Lung (tissue), 12 donors: Measurements from ENCODE around the gene GET3. TPM values are rescaled to one million over a fixed set of nuclear protein-coding genes. Genes with fewer than 3 reads are reported as not detected.

Experiments used
- ATAC-seq: fragments of 200-7000 bp; cut with Tn5 transposase; one replicate; pipeline ENCODE4 v1.9.1; 2020; ENCODE audit warnings: moderate number of reproducible peaks; ENCODE audit not compliant: insufficient read depth, low FRiP score
- DNase-seq, 3 donors: peaks; one replicate each; pipeline ENCODE4 v3.0.0-alpha.2; 2013 to 2017
- H3K27ac ChIP-seq, 2 donors: one replicate each; pipeline ENCODE4 v1.5.1; 2013; ENCODE audit warnings: mild to moderate bottlenecking in 2 of 2, moderate library complexity in 2 of 2, control low read depth in 1 of 2, inconsistent platforms in 1 of 2, low read depth in 1 of 2, low read length in 1 of 2
- H3K27me3 ChIP-seq, 3 donors: one replicate each; pipeline ENCODE4 v1.5.1; 2013; ENCODE audit warnings: low read length in 2 of 3; ENCODE audit not compliant: control insufficient read depth in 3 of 3, insufficient read depth in 3 of 3
- H3K36me3 ChIP-seq, 4 donors: one replicate each; pipeline ENCODE4 v1.5.1; 2013; ENCODE audit warnings: low read length in 4 of 4, mild to moderate bottlenecking in 1 of 4, moderate library complexity in 1 of 4; ENCODE audit not compliant: control insufficient read depth in 4 of 4, insufficient read depth in 4 of 4
- H3K4me1 ChIP-seq, 5 donors: one replicate each; pipeline ENCODE4 v1.5.1; 2013; ENCODE audit warnings: low read length in 5 of 5, mild to moderate bottlenecking in 2 of 5, moderate library complexity in 1 of 5; ENCODE audit not compliant: control insufficient read depth in 5 of 5, insufficient read depth in 5 of 5
- H3K4me3 ChIP-seq: one replicate; pipeline ENCODE4 v1.5.1; 2013; ENCODE audit warnings: mild to moderate bottlenecking, control low read depth, moderate library complexity
- H3K9ac ChIP-seq, 2 donors: one replicate each; pipeline ENCODE4 v1.5.1; 2013; ENCODE audit warnings: low read length in 2 of 2, control low read depth in 1 of 2; ENCODE audit not compliant: insufficient read depth in 1 of 2
- H3K9me3 ChIP-seq, 4 donors: one replicate each; pipeline ENCODE4 v1.5.1; 2013; ENCODE audit warnings: low read length in 3 of 4, mild to moderate bottlenecking in 1 of 4, moderate library complexity in 1 of 4; ENCODE audit not compliant: control insufficient read depth in 4 of 4, insufficient read depth in 3 of 4
- WGBS, 2 donors: extraction: QIAGEN DNeasy Blood & Tissue Kit; methylation state at CpG; one replicate each; pipeline ENCODE4 v1.1.7; 2013; 5-methylcytosine and 5-hydroxymethylcytosine counted together
- polyA plus RNA-seq, 2 donors: library from polyadenylated mRNA; stranded (reverse); fragments of 200-250 nt; gene quantifications; one replicate each; pipeline ENCODE4 v1.2.1, GENCODE V29; 2013
- total RNA-seq, 2 donors: library from RNA; depleted of rRNA in 1 of 2; stranded (reverse); fragments of >200 nt in 1 of 2; gene quantifications; one replicate each; pipeline ENCODE4 v1.2.1, GENCODE V29; 2014 to 2021
- TF ChIP-seq, protein P1 (sequence below): IDR thresholded peaks from 2 replicates; pipeline ENCODE4 v1.5.1; 2012; ENCODE audit warnings: mild to moderate bottlenecking; ENCODE audit errors: control extremely low read depth, extremely low read depth
- donor health status: control.
- donor health status: control.
- donor health status: Bipolar disorder and iron deficiency.
- donor health status: healthy.
- donor health status: DM: yes; HTN: yes; CAD: no.

Gene GET3
- total and polyA plus RNA-seq, 4 donors: 33.4 to 112 (median 76.9) TPM

DNA sequence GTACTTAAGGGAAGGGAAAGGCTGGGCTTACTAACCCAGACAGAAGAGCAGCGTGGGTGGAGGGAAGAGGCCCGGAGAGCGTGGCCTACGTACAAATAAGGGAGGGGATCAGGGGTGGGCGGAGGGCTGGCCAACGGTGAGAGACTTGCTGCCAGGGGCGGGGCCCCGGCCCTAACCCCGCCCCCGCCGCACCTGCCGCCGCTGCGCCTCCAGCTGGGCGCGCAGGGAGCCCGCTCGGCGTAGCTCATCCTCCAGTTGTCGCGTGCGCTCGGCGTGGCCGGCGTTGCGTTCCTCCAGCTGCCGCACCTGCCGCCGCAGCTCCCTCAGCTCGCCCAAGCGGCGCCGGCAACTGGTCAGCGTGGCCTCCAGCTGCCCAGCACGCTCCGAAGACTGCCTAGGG, 32.4 kb downstream of the GET3 start:
- TF ChIP-seq, protein P1, sequence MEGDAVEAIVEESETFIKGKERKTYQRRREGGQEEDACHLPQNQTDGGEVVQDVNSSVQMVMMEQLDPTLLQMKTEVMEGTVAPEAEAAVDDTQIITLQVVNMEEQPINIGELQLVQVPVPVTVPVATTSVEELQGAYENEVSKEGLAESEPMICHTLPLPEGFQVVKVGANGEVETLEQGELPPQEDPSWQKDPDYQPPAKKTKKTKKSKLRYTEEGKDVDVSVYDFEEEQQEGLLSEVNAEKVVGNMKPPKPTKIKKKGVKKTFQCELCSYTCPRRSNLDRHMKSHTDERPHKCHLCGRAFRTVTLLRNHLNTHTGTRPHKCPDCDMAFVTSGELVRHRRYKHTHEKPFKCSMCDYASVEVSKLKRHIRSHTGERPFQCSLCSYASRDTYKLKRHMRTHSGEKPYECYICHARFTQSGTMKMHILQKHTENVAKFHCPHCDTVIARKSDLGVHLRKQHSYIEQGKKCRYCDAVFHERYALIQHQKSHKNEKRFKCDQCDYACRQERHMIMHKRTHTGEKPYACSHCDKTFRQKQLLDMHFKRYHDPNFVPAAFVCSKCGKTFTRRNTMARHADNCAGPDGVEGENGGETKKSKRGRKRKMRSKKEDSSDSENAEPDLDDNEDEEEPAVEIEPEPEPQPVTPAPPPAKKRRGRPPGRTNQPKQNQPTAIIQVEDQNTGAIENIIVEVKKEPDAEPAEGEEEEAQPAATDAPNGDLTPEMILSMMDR: no peak
- DNase-seq: peak; percentile 8 to 56 (median 45)
- H3K9me3 ChIP-seq: no peaks in the 10 kb centered on the region
- H3K4me3 ChIP-seq: no peak overlapping the region
- peak overlapping the region in 1 of 2 donors; percentile 9 for H3K27ac ChIP-seq
- peaks cover 0 to 7% (median 0%) of the 10 kb centered on the region in 5 donors for H3K4me1 ChIP-seq
- ATAC-seq: peak; percentile 54
- 65 to 67% methylated on average over 35 to 37 of the region's 37 CpGs for WGBS, 2 donors
- H3K9ac ChIP-seq: no peak overlapping the region
- no peaks in the 10 kb centered on the region for H3K27me3 ChIP-seq
- H3K36me3 ChIP-seq: peaks cover 0 to 38% (median 1%) of the 10 kb centered on the region in 4 donors

- WGBS, 2 donors: 97 to 99% methylated on average over 13 of the region's 13 CpGs
- no peak overlapping the region for H3K27ac ChIP-seq
- H3K9ac ChIP-seq: no peak overlapping the region
- no peaks in the 10 kb centered on the region for H3K27me3 ChIP-seq
- H3K9me3 ChIP-seq: no peaks in the 10 kb centered on the region
- no peak for DNase-seq
- no peak for ATAC-seq
- TF ChIP-seq, protein P1: no peak
- peaks cover 0 to 10% (median 4%) of the 10 kb centered on the region in 5 donors for H3K4me1 ChIP-seq
- H3K36me3 ChIP-seq: peaks cover 0 to 28% (median 1%) of the 10 kb centered on the region in 4 donors
- H3K4me3 ChIP-seq: no peak overlapping the region
Observed at GRCh38 chr19:12770922-12771321, 33.6 kb downstream of the GET3 start.

DNA sequence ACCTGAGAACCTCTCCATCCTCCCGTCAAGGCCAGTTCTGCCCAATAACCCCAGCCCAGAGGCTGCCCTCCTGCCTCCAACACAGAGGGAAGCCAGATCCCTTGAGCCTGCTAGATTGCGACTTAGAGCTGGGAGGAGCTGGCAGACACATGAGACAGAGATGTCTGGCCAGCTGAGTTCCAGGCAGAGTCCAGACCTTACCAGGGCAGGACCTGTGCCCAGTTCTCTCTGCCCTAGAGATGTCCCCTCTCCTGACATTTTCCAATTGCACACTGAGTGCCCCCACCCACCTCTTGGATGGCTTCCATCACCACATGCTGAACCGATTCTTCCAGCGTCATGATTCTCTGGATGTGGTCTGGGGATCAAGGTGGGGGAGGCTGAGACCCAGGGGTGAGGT, 35.0 kb downstream of the GET3 start:
- Histone ChIP-seq H3K9ac (no peak overlapping the region), H3K36me3 (peaks cover 0 to 19% (median 1%) of the 10 kb centered on the region in 4 donors), H3K27ac (peak overlapping the region in 1 of 2 donors; percentile 76), H3K27me3 (no peaks in the 10 kb centered on the region), H3K4me1 (peaks cover 0 to 10% (median 4%) of the 10 kb centered on the region in 5 donors), H3K4me3 (no peak overlapping the region), H3K9me3 (no peaks in the 10 kb centered on the region)
- ATAC-seq: no peak
- DNase-seq: no peak
- TF ChIP-seq, protein P1: no peak
- 85 to 88% methylated on average over 4 of the region's 4 CpGs for WGBS, 2 donors

DNA sequence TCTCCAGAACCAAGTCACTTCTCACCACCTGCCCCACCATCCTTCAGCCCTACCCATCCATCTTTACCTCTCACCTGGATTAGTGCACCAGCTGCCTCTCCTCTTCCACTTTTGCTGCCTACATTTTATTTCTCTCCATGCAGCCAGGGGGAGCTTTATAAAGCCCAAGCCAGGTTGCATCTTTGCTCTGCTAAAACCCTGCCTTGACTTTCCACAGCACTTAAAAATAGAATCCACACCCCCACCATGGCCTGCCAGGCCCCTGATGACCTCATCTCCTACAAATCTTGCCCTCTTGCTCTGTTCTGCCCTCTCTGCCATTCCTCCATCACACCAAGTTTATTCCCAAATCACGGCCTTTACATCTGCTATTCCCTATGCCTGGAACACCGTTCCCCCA, 36.3 kb downstream of the GET3 start:
- DNase-seq (no peak), ATAC-seq (no peak)
- WGBS, 2 donors: 92 to 93% methylated on average over 2 of the region's 2 CpGs
- Histone ChIP-seq H3K27ac (peak overlapping the region in 1 of 2 donors; percentile 87), H3K4me1 (peaks cover 0 to 18% (median 4%) of the 10 kb centered on the region in 5 donors), H3K36me3 (peaks cover 0 to 12% (median 1%) of the 10 kb centered on the region in 4 donors), H3K9ac (no peak overlapping the region), H3K4me3 (no peak overlapping the region), H3K9me3 (no peaks in the 10 kb centered on the region), H3K27me3 (no peaks in the 10 kb centered on the region)
- TF ChIP-seq, protein P1: no peak
